Activated naive CD8-positive, alpha-beta T cell treated with anti-CD3 and anti-CD28 coated beads, Interleukin-2, amount 10 ng/mL, durations not matched to agents 7 days and 5 days (primary cell): ENCODE data around the gene IDH3A. TPM values are rescaled to one million over a fixed set of nuclear protein-coding genes. Genes with fewer than 3 reads are reported as not detected.

Experiments
- ATAC-seq: fragments of 150-1000 bp; cut with Tn5 transposase; one replicate; pipeline ENCODE4 v1.10.0; 2021; ENCODE audit warnings: low read depth, moderate library complexity
- POLR2A ChIA-PET: fragments of 350-600 bp; sonication (Branson Sonifier 250); formaldehyde crosslinking; loops from one replicate; lab custom pipeline; 2021; ENCODE audit warnings: antibody characterized with exemption; lab: Charles Lee
- DNase-seq: peaks from one replicate; pipeline ENCODE4 v3.0.0; 2021
- H3K27ac Mint-ChIP-seq: one replicate; pipeline ENCODE4 v1.8.0; 2022; ENCODE audit warnings: mild to moderate bottlenecking, mixed read lengths
- H3K27me3 Mint-ChIP-seq: one replicate; pipeline ENCODE4 v1.8.0; 2022; ENCODE audit warnings: mild to moderate bottlenecking, moderate library complexity, mixed read lengths
- H3K36me3 Mint-ChIP-seq: one replicate; pipeline ENCODE4 v1.8.0; 2021; ENCODE audit warnings: mild to moderate bottlenecking, mixed read lengths
- H3K4me1 Mint-ChIP-seq: one replicate; pipeline ENCODE4 v1.8.0; 2021; ENCODE audit warnings: mixed read lengths
- H3K4me3 Mint-ChIP-seq: one replicate; pipeline ENCODE4 v1.8.0; 2022; ENCODE audit warnings: mild to moderate bottlenecking, moderate library complexity, mixed read lengths
- H3K9me3 Mint-ChIP-seq: one replicate; pipeline ENCODE4 v1.8.0; 2021; ENCODE audit warnings: mixed read lengths
- total RNA-seq, 2 experiments: library from RNA; stranded (reverse); gene quantifications; one replicate each; pipeline ENCODE4 v1.2.3, GENCODE V29; 2021

The IDH3A gene
- total RNA-seq, 2 experiments from 2014 or later: 54.5 to 82.8 TPM

GRCh38 chr15:78108300-78109084 is 40.7 kb upstream of the IDH3A start:
- POLR2A ChIA-PET: interaction anchor here (0.5 to 1.5 kb wide), 8 partner anchors 35 to 192 kb away, joined by 3 to 5 read pairs (median 4); no protein-coding TSS in a partner anchor
- no peak overlapping the region for H3K4me3 Mint-ChIP-seq
- ATAC-seq (peak; percentile 65), DNase-seq (peak; percentile 87)
- H3K4me1 Mint-ChIP-seq: peaks cover 48% of the 10 kb centered on the region
- peak overlapping the region; percentile 78 for H3K27ac Mint-ChIP-seq
- no peaks in the 10 kb centered on the region for H3K36me3 Mint-ChIP-seq
- H3K27me3 Mint-ChIP-seq: no peaks in the 10 kb centered on the region
- no peaks in the 10 kb centered on the region for H3K9me3 Mint-ChIP-seq

DNA sequence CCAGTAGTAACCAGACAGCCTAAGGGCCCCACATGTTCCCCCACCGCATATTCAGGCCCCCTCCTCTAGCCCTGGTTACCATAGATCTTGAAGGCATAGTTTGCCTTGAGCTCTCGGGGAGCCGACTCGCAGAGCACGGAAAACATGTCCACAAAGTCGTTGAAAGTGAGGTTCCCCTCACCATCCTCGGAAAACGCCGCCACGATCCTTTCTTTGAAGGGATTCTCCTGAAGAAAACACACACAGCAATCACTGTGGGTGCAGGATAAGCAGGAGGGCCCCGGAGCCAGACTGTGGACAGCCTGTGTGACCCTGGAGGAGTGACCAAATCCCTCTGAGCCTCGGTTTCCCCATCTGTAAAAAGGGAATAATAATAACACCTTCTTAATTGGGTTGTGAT is 40.0 kb upstream of the IDH3A start:
- no peak for DNase-seq
- Mint-ChIP-seq H3K4me1 (peaks cover 41% of the 10 kb centered on the region), H3K9me3 (no peaks in the 10 kb centered on the region), H3K36me3 (no peaks in the 10 kb centered on the region), H3K27ac (no peak overlapping the region), H3K27me3 (no peaks in the 10 kb centered on the region), H3K4me3 (no peak overlapping the region)
- no peak for ATAC-seq
- POLR2A ChIA-PET: interaction anchor here (1.5 kb wide), 1 partner anchor 36 kb away, joined by 3 read pairs; no protein-coding TSS in a partner anchor

- Mint-ChIP-seq H3K4me1 (peaks cover 32% of the 10 kb centered on the region), H3K27me3 (no peaks in the 10 kb centered on the region), H3K4me3 (no peak overlapping the region), H3K27ac (no peak overlapping the region), H3K36me3 (no peaks in the 10 kb centered on the region), H3K9me3 (no peaks in the 10 kb centered on the region)
- DNase-seq (no peak), ATAC-seq (no peak)
- POLR2A ChIA-PET: interaction anchor here (1.5 kb wide), 1 partner anchor 37 kb away, joined by 3 read pairs; no protein-coding TSS in a partner anchor
These were observed 39.1 kb upstream of the IDH3A start for GRCh38 chr15:78110096-78110495.

DNA sequence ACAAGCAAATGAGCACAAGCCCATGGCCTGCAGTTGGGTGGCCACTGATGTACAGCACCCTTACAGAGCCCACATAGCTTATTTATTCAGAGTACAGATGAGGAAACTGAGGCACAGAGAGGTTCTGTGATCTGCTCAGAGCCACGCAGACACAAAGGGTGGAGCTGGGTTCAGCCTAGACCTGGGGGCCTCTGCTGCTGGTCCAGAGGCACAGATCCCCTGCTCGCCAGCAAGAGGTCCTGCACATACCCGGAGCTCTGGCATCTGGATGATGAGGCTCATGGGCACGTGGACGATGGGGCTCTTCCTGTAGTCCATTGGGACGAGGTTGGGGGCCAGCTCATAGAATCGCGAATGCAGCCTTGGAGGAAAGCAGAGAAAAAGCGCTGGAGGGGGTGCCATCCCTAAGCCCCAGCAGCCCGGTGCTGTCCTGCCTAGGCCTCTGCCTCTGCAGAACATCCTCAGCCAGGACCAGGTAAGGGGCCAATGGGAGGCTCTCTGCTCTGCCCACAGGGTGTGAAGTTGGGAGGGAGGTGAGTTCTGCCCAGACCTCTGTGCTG is 38.2 kb upstream of the IDH3A start:
- Mint-ChIP-seq H3K27me3 (no peaks in the 10 kb centered on the region), H3K9me3 (no peaks in the 10 kb centered on the region), H3K4me3 (no peak overlapping the region), H3K4me1 (peaks cover 24% of the 10 kb centered on the region), H3K27ac (no peak overlapping the region), H3K36me3 (no peaks in the 10 kb centered on the region)
- DNase-seq: no peak
- ATAC-seq: no peak
- POLR2A ChIA-PET: no interaction called here

DNA sequence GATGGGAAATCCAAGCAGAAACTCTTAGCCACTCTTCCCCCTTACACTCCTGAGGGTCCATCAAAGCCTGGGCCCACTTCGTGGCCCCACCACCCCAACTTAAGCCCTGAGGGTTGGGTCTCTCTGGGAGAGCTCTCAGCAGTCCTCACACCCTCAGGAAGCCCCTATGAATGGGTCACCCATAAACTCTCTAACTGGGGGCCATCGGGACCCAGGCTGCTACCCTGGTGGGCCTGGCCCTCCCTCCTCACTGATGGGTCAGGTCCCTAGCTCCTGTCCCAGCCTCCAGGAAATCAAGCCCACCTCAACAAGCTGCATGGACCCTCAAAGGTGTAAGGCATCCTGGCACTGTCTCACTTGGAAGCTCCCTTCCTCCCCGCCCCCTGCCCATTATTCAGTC is 37.4 kb upstream of the IDH3A start:
- ATAC-seq (no peak), DNase-seq (no peak)
- H3K4me1 Mint-ChIP-seq: peaks cover 16% of the 10 kb centered on the region
- H3K4me3 Mint-ChIP-seq: no peak overlapping the region
- no peak overlapping the region for H3K27ac Mint-ChIP-seq
- no peaks in the 10 kb centered on the region for H3K36me3 Mint-ChIP-seq
- POLR2A ChIA-PET: no interaction called here
- no peaks in the 10 kb centered on the region for H3K9me3 Mint-ChIP-seq
- H3K27me3 Mint-ChIP-seq: no peaks in the 10 kb centered on the region

- Mint-ChIP-seq H3K27me3 (no peaks in the 10 kb centered on the region), H3K36me3 (no peaks in the 10 kb centered on the region), H3K4me1 (peaks cover 12% of the 10 kb centered on the region), H3K9me3 (no peaks in the 10 kb centered on the region), H3K27ac (no peak overlapping the region), H3K4me3 (no peak overlapping the region)
- ATAC-seq: no peak
- no peak for DNase-seq
- POLR2A ChIA-PET: interaction anchor here (0.7 to 1.0 kb wide), 2 partner anchors 65 to 66 kb away, joined by 3 to 5 read pairs; no protein-coding TSS in a partner anchor
These were observed 36.6 kb upstream of the IDH3A start for GRCh38 chr15:78112551-78112950.

DNA sequence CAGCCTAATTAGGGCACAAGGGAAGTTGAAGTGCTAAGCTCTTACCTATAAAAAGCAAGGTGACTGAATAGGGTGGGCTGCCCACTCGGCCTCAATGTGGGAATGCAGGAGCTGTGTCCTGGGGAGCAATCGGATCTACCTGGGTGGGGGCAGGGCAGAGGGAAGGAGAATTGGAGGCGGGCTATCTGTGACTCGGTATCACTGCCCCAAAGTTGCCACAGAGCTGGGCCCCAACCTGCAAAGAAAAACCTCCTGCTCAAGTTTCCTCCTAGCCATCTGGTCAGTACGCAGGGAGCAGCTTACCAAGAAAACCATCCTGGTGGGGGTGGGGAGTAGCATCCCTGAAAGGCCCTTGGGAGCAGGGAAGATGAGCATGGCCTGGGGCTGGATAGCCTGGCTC is 28.6 kb upstream of the IDH3A start:
- H3K9me3 Mint-ChIP-seq: no peaks in the 10 kb centered on the region
- no peaks in the 10 kb centered on the region for H3K36me3 Mint-ChIP-seq
- DNase-seq: no peak
- POLR2A ChIA-PET: no interaction called here
- H3K27me3 Mint-ChIP-seq: no peaks in the 10 kb centered on the region
- H3K4me1 Mint-ChIP-seq: no peaks in the 10 kb centered on the region
- no peak overlapping the region for H3K4me3 Mint-ChIP-seq
- no peak for ATAC-seq
- no peak overlapping the region for H3K27ac Mint-ChIP-seq

GRCh38 chr15:78125267-78125666 is 23.9 kb upstream of the IDH3A start:
- DNase-seq: no peak
- ATAC-seq: no peak
- Mint-ChIP-seq H3K9me3 (no peaks in the 10 kb centered on the region), H3K4me3 (no peak overlapping the region), H3K36me3 (no peaks in the 10 kb centered on the region), H3K27me3 (peaks cover 3% of the 10 kb centered on the region), H3K27ac (no peak overlapping the region), H3K4me1 (peaks cover 5% of the 10 kb centered on the region)
- POLR2A ChIA-PET: no interaction called here

GRCh38 chr15:78127882-78128281 is 21.3 kb upstream of the IDH3A start:
- Mint-ChIP-seq H3K4me3 (no peak overlapping the region), H3K4me1 (peaks cover 16% of the 10 kb centered on the region), H3K36me3 (no peaks in the 10 kb centered on the region), H3K9me3 (no peaks in the 10 kb centered on the region), H3K27me3 (peaks cover 3% of the 10 kb centered on the region), H3K27ac (peak overlapping the region; percentile 31)
- ATAC-seq (no peak), DNase-seq (no peak)
- POLR2A ChIA-PET: no interaction called here

GRCh38 chr15:78129077-78129750 is 19.9 kb upstream of the IDH3A start:
- ATAC-seq (no peak), DNase-seq (no peak)
- H3K9me3 Mint-ChIP-seq: no peaks in the 10 kb centered on the region
- H3K4me1 Mint-ChIP-seq: peaks cover 18% of the 10 kb centered on the region
- no peaks in the 10 kb centered on the region for H3K36me3 Mint-ChIP-seq
- H3K27me3 Mint-ChIP-seq: peaks cover 3% of the 10 kb centered on the region
- POLR2A ChIA-PET: no interaction called here
- H3K4me3 Mint-ChIP-seq: no peak overlapping the region
- H3K27ac Mint-ChIP-seq: no peak overlapping the region

- Mint-ChIP-seq H3K27ac (peak overlapping the region; percentile 80), H3K4me3 (peak overlapping the region; percentile 83), H3K9me3 (no peaks in the 10 kb centered on the region)
These were observed 19.3 kb upstream of the IDH3A start for GRCh38 chr15:78129751-78130287.

GRCh38 chr15:78130466-78131294 is 18.5 kb upstream of the IDH3A start:
- Mint-ChIP-seq H3K4me3 (peak overlapping the region; percentile 83), H3K9me3 (no peaks in the 10 kb centered on the region), H3K27ac (peak overlapping the region; percentile 80), H3K4me1 (peaks cover 18% of the 10 kb centered on the region), H3K36me3 (no peaks in the 10 kb centered on the region), H3K27me3 (peaks cover 3% of the 10 kb centered on the region)
- POLR2A ChIA-PET: interaction anchor here (0.7 to 2.8 kb wide), 4 partner anchors 18 to 75 kb away, joined by 3 to 16 read pairs (median 5); partner anchors contain the start of gene IDH3A
- ATAC-seq (peak; percentile 39), DNase-seq (no peak)

More at GRCh38 chr15:78129751-78130287, 19.3 kb upstream of the IDH3A start:
- Mint-ChIP-seq H3K27me3 (peaks cover 3% of the 10 kb centered on the region), H3K36me3 (no peaks in the 10 kb centered on the region), H3K4me1 (peaks cover 18% of the 10 kb centered on the region)
- POLR2A ChIA-PET: no interaction called here
- ATAC-seq (no peak), DNase-seq (no peak)
